Astrocyte (in vitro differentiated cells and primary cell): ENCODE results near the gene ENO2. TPM values are rescaled to one million over a fixed set of nuclear protein-coding genes. Genes with fewer than 3 reads are reported as not detected.

Experiments used
- DNase-seq: peaks from one replicate; pipeline ENCODE4 v3.0.0-alpha.2; 2010; ENCODE audit warnings: low read depth
- FAIRE-seq: peaks from 2 replicates; lab custom pipeline; 2011; peaks lifted over from hg19 to GRCh38; lab: Jason Lieb, UNC
- H2AFZ ChIP-seq: 2 replicates; pipeline ENCODE4 v1.6.0; 2012; ENCODE audit warnings: low read depth, low read length, inconsistent platforms
- H3K27ac ChIP-seq: 2 replicates; pipeline ENCODE4 v1.5.1; 2011; ENCODE audit warnings: low read depth, low read length, inconsistent platforms
- H3K27me3 ChIP-seq: 2 replicates; pipeline ENCODE4 v1.6.0; 2011; ENCODE audit warnings: low read length, inconsistent platforms; ENCODE audit not compliant: insufficient read depth
- H3K36me3 ChIP-seq: 2 replicates; pipeline ENCODE4 v1.5.1; 2011; ENCODE audit warnings: low read length, inconsistent platforms; ENCODE audit not compliant: insufficient read depth
- H3K4me1 ChIP-seq: 2 replicates; pipeline ENCODE4 v1.5.1; 2011; ENCODE audit warnings: low read length, inconsistent platforms; ENCODE audit not compliant: insufficient read depth
- H3K4me2 ChIP-seq: 2 replicates; pipeline ENCODE4 v1.6.0; 2012; ENCODE audit warnings: low read length, inconsistent platforms
- H3K4me3 ChIP-seq: 2 replicates; pipeline ENCODE4 v1.5.1; 2011; ENCODE audit warnings: low read depth, mild to moderate bottlenecking, low read length, inconsistent platforms; ENCODE audit not compliant: insufficient read depth
- H3K79me2 ChIP-seq: 2 replicates; pipeline ENCODE4 v1.6.0; 2012; ENCODE audit warnings: mild to moderate bottlenecking, low read length, inconsistent platforms; ENCODE audit not compliant: insufficient read depth
- H3K9ac ChIP-seq: 2 replicates; pipeline ENCODE4 v1.6.0; 2012; ENCODE audit warnings: mild to moderate bottlenecking, low read length, inconsistent platforms
- H3K9me3 ChIP-seq: 2 replicates; pipeline ENCODE4 v1.5.1; 2012; ENCODE audit warnings: low read depth, mild to moderate bottlenecking, low read length, inconsistent platforms; ENCODE audit not compliant: insufficient read depth
- H4K20me1 ChIP-seq: 2 replicates; pipeline ENCODE4 v1.6.0; 2012; ENCODE audit warnings: low read length, inconsistent platforms; ENCODE audit not compliant: insufficient read depth
- H3K27ac Mint-ChIP-seq: one replicate; pipeline ENCODE4 v1.8.0; 2021; ENCODE audit warnings: mild to moderate bottlenecking, mixed read lengths; ENCODE audit not compliant: unreplicated experiment
- H3K27me3 Mint-ChIP-seq: one replicate; pipeline ENCODE4 v1.8.0; 2021; ENCODE audit warnings: low read depth, mixed read lengths; ENCODE audit not compliant: unreplicated experiment
- H3K36me3 Mint-ChIP-seq: one replicate; pipeline ENCODE4 v1.8.0; 2021; ENCODE audit warnings: low read depth, mixed read lengths; ENCODE audit not compliant: unreplicated experiment
- H3K4me1 Mint-ChIP-seq: one replicate; pipeline ENCODE4 v1.8.0; 2021; ENCODE audit warnings: low read depth, mixed read lengths; ENCODE audit not compliant: unreplicated experiment
- H3K4me3 Mint-ChIP-seq: one replicate; pipeline ENCODE4 v1.8.0; 2021; ENCODE audit warnings: mild to moderate bottlenecking, moderate library complexity, mixed read lengths; ENCODE audit not compliant: unreplicated experiment
- H3K9me3 Mint-ChIP-seq: one replicate; pipeline ENCODE4 v1.8.0; 2021; ENCODE audit warnings: mild to moderate bottlenecking, mixed read lengths; ENCODE audit not compliant: unreplicated experiment
- CTCF ChIP-seq: IDR thresholded peaks from 2 replicates; pipeline ENCODE4 v1.5.1; 2011; ENCODE audit warnings: low read depth, mild to moderate bottlenecking, inconsistent platforms, low read length, moderate library complexity; ENCODE audit not compliant: insufficient read depth
- EZH2 ChIP-seq: IDR thresholded peaks from 2 replicates; pipeline ENCODE4 v1.6.1; 2012; ENCODE audit warnings: mild to moderate bottlenecking, low read length, inconsistent platforms; ENCODE audit not compliant: insufficient read depth
- total RNA-seq: library from RNA; stranded (reverse); gene quantifications from 2 replicates; pipeline ENCODE4 v1.2.1, GENCODE V29; 2021

The ENO2 gene
- total RNA-seq, 1 donor from 2014 or later, result 46.4 TPM

GRCh38 chr12:6962285-6963015, 48.1 kb downstream of the ENO2 start:
- FAIRE-seq, result no peak

GRCh38 chr12:6963016-6963731, 48.8 kb downstream of the ENO2 start:
- FAIRE-seq, result no peak
- Mint-ChIP-seq H3K27me3 (no peaks in the 10 kb centered on the region), H3K9me3 (no peaks in the 10 kb centered on the region), H3K27ac (peak overlapping the region; percentile 88), H3K4me1 (peaks cover 20% of the 10 kb centered on the region), H3K4me3 (peak overlapping the region; percentile 62), H3K36me3 (peaks cover 9% of the 10 kb centered on the region)
- no peak for DNase-seq
- Histone ChIP-seq H3K36me3 (peaks cover 16% of the 10 kb centered on the region), H3K27ac (no peak overlapping the region), H3K4me2 (no peak overlapping the region), H3K9ac (no peak overlapping the region), H3K4me3 (no peak overlapping the region), H3K27me3 (no peaks in the 10 kb centered on the region), H4K20me1 (no peaks in the 10 kb centered on the region), H3K4me1 (peaks cover 19% of the 10 kb centered on the region), H3K79me2 (peaks cover 12% of the 10 kb centered on the region), H2AFZ (no peak overlapping the region), H3K9me3 (no peaks in the 10 kb centered on the region)
- TF ChIP-seq EZH2 (no peak), CTCF (no peak)

More at GRCh38 chr12:6962285-6963015, 48.1 kb downstream of the ENO2 start:
- Mint-ChIP-seq H3K4me3 (peak overlapping the region; percentile 75), H3K4me1 (peaks cover 20% of the 10 kb centered on the region), H3K36me3 (peaks cover 9% of the 10 kb centered on the region), H3K27ac (peak overlapping the region; percentile 98), H3K9me3 (no peaks in the 10 kb centered on the region), H3K27me3 (no peaks in the 10 kb centered on the region)
- peak overlapping the region; percentile 89 for H2AFZ ChIP-seq
- peaks cover 13% of the 10 kb centered on the region for H3K36me3 ChIP-seq
- H3K27ac ChIP-seq, result peak overlapping the region; percentile 54
- TF ChIP-seq EZH2 (no peak), CTCF (no peak)
- no peaks in the 10 kb centered on the region for H4K20me1 ChIP-seq
- DNase-seq, result no peak
- no peaks in the 10 kb centered on the region for H3K27me3 ChIP-seq
- no peaks in the 10 kb centered on the region for H3K9me3 ChIP-seq
- peaks cover 19% of the 10 kb centered on the region for H3K4me1 ChIP-seq
- peak overlapping the region; percentile 66 for H3K9ac ChIP-seq
- H3K4me3 ChIP-seq, result no peak overlapping the region
- H3K4me2 ChIP-seq, result peak overlapping the region; percentile 78
- peaks cover 5% of the 10 kb centered on the region for H3K79me2 ChIP-seq
